ENCODE measurements around the gene ZNF609. TPM values are rescaled to one million over a fixed set of nuclear protein-coding genes. Genes with fewer than 3 reads are reported as not detected.
A peak's percentile ranks its signal among the peaks of the same experiment; 100 is the strongest.

The ZNF609 gene
- polyA plus RNA-seq, 1 donor from 2014 or later: 11.8 TPM

GRCh38 chr15:64656508-64656907, 196.1 kb downstream of the ZNF609 start:
- no peak overlapping the region for H3K4me2 ChIP-seq (ENCODE audit: low read length)
- TF ChIP-seq RAD21 (conservative IDR thresholded peaks at IDR 0.05) (no peak), TAF1 (IDR thresholded peaks at IDR 0.05; ENCODE audit: low read depth) (no peak), SMC3 (conservative IDR thresholded peaks at IDR 0.05; ENCODE audit: poor library complexity) (no peak), POLR2AphosphoS5 (IDR thresholded peaks at IDR 0.05) (no peak), EZH2 (IDR thresholded peaks at IDR 0.05; ENCODE audit: borderline replicate concordance, insufficient read depth, low read length, poor library complexity, severe bottlenecking) (no peak), EP300 (conservative IDR thresholded peaks at IDR 0.05; ENCODE audit: poor library complexity, severe bottlenecking) (no peak), MXI1 (conservative IDR thresholded peaks at IDR 0.05; ENCODE audit: poor library complexity, severe bottlenecking) (no peak), CTCF (IDR thresholded peaks at IDR 0.05; ENCODE audit: poor library complexity, severe bottlenecking) (no peak)
- TF ChIP-seq, protein P1, sequence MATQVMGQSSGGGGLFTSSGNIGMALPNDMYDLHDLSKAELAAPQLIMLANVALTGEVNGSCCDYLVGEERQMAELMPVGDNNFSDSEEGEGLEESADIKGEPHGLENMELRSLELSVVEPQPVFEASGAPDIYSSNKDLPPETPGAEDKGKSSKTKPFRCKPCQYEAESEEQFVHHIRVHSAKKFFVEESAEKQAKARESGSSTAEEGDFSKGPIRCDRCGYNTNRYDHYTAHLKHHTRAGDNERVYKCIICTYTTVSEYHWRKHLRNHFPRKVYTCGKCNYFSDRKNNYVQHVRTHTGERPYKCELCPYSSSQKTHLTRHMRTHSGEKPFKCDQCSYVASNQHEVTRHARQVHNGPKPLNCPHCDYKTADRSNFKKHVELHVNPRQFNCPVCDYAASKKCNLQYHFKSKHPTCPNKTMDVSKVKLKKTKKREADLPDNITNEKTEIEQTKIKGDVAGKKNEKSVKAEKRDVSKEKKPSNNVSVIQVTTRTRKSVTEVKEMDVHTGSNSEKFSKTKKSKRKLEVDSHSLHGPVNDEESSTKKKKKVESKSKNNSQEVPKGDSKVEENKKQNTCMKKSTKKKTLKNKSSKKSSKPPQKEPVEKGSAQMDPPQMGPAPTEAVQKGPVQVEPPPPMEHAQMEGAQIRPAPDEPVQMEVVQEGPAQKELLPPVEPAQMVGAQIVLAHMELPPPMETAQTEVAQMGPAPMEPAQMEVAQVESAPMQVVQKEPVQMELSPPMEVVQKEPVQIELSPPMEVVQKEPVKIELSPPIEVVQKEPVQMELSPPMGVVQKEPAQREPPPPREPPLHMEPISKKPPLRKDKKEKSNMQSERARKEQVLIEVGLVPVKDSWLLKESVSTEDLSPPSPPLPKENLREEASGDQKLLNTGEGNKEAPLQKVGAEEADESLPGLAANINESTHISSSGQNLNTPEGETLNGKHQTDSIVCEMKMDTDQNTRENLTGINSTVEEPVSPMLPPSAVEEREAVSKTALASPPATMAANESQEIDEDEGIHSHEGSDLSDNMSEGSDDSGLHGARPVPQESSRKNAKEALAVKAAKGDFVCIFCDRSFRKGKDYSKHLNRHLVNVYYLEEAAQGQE (IDR thresholded peaks at IDR 0.05; ENCODE audit: borderline replicate concordance): no peak
- H2AFZ ChIP-seq (ENCODE audit: low read depth, low read length): no peak overlapping the region
- H3K9ac ChIP-seq (ENCODE audit: low read length): no peak overlapping the region
- H3F3A ChIP-seq (ENCODE audit: insufficient read depth, low read length, poor library complexity, severe bottlenecking): no peaks in the 10 kb centered on the region
- H3K36me3 ChIP-seq (ENCODE audit: insufficient read depth, low read length): no peaks in the 10 kb centered on the region
- H3K27ac ChIP-seq (ENCODE audit: low read length): no peak overlapping the region
- no peaks in the 10 kb centered on the region for H3K27me3 ChIP-seq (ENCODE audit: insufficient read depth, low read depth, low read length)
- H3K79me2 ChIP-seq (replicated peaks; ENCODE audit: insufficient read depth, low read length): peaks cover 17% of the 10 kb centered on the region
- no peak overlapping the region for H3K4me3 ChIP-seq (ENCODE audit: low read length)
- no peaks in the 10 kb centered on the region for H4K20me1 ChIP-seq (ENCODE audit: insufficient read depth)
- H3K9me3 ChIP-seq (ENCODE audit: low read length): no peaks in the 10 kb centered on the region
- H3K9me2 ChIP-seq (ENCODE audit: insufficient read depth, low read length): no peaks in the 10 kb centered on the region

DNA sequence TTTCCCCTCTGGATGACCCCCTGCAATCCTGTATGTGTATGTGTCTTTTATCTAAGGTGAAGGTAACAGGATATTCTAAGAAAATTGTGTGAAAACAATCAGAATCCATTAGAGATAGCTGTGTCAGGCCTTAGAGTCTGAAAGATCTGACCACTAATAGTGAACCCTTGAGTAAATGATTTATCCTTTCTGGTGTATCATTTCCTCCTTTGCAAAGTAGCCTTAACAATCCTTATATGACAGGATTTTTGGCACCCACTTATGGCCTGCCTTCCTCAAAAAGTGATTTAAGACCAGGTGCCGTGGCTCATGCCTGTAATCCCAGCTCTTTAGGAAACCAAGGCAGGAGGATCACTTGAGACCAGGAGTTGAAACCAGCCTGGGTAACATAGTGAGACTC, 204.8 kb downstream of the ZNF609 start:
- no peaks in the 10 kb centered on the region for H3K36me3 ChIP-seq (ENCODE audit: insufficient read depth, low read length)
- no peak overlapping the region for H3K4me3 ChIP-seq (ENCODE audit: low read length)
- no peaks in the 10 kb centered on the region for H3K9me3 ChIP-seq (ENCODE audit: low read length)
- H3K27me3 ChIP-seq (ENCODE audit: insufficient read depth, low read depth, low read length): no peaks in the 10 kb centered on the region
- no peaks in the 10 kb centered on the region for H3K9me2 ChIP-seq (ENCODE audit: insufficient read depth, low read length)
- H4K20me1 ChIP-seq (ENCODE audit: insufficient read depth): no peaks in the 10 kb centered on the region
- no peak overlapping the region for H2AFZ ChIP-seq (ENCODE audit: low read depth, low read length)
- no peaks in the 10 kb centered on the region for H3F3A ChIP-seq (ENCODE audit: insufficient read depth, low read length, poor library complexity, severe bottlenecking)
- H3K79me2 ChIP-seq (replicated peaks; ENCODE audit: insufficient read depth, low read length): peaks cover 16% of the 10 kb centered on the region
- no peak overlapping the region for H3K4me2 ChIP-seq (ENCODE audit: low read length)
- H3K9ac ChIP-seq (ENCODE audit: low read length): no peak overlapping the region
- TF ChIP-seq MXI1 (conservative IDR thresholded peaks at IDR 0.05; ENCODE audit: poor library complexity, severe bottlenecking) (no peak), EP300 (conservative IDR thresholded peaks at IDR 0.05; ENCODE audit: poor library complexity, severe bottlenecking) (no peak), CTCF (IDR thresholded peaks at IDR 0.05; ENCODE audit: poor library complexity, severe bottlenecking) (no peak), RAD21 (conservative IDR thresholded peaks at IDR 0.05) (no peak), TAF1 (IDR thresholded peaks at IDR 0.05; ENCODE audit: low read depth) (no peak), EZH2 (IDR thresholded peaks at IDR 0.05; ENCODE audit: borderline replicate concordance, insufficient read depth, low read length, poor library complexity, severe bottlenecking) (no peak), SMC3 (conservative IDR thresholded peaks at IDR 0.05; ENCODE audit: poor library complexity) (no peak)
- TF ChIP-seq, protein P1 (IDR thresholded peaks at IDR 0.05; ENCODE audit: borderline replicate concordance): no peak
- H3K27ac ChIP-seq (ENCODE audit: low read length): peak overlapping the region; percentile 29

Data from neural cell (in vitro differentiated cells).